HepG2 (cell line): ENCODE data around the gene GSTP1. TPM values are rescaled to one million over a fixed set of nuclear protein-coding genes. Genes with fewer than 3 reads are reported as not detected.
"Not testable (repeated sequence)": the region's sequence is repeated elsewhere in the genome, so short reads cannot be mapped to it uniquely, and the experiment has no call there.

ENCODE experiments used
- ATAC-seq: fragments of 200-7000 bp; cut with Tn5 transposase; 3 replicates; pipeline ENCODE4 v1.9.1; 2020; ENCODE audit warnings: mild to moderate bottlenecking, moderate library complexity
- BruUV-seq: library from RNA; stranded (reverse); fragments of 400-500 nt; replicated peaks from 2 replicates; lab custom pipeline; 2021; lab: Mats Ljungman, UMichigan
- CTCF ChIA-PET: fragments of 300-600 bp; formaldehyde crosslinking; extraction: SDS; loops from one replicate; lab custom pipeline; 2021; ENCODE audit warnings: low total read pairs, inconsistent platforms, low intra/inter-chr PET ratio; lab: Yijun Ruan, JAX
- POLR2A ChIA-PET: fragments of 350-600 bp; sonication (Branson Sonifier 250); formaldehyde crosslinking; loops from one replicate; lab custom pipeline; 2020; ENCODE audit warnings: antibody characterized with exemption, inconsistent platforms; lab: Yijun Ruan, JAX
- DNase-seq: peaks from one replicate; pipeline ENCODE4 v3.0.0-alpha.2; 2015; ENCODE audit warnings: low spot score
- FAIRE-seq: peaks from 3 replicates; lab custom pipeline; 2011; peaks lifted over from hg19 to GRCh38; lab: Jason Lieb, UNC
- H2AFZ ChIP-seq: one replicate; pipeline ENCODE4 v1.6.1; 2011; ENCODE audit warnings: low read length, inconsistent platforms
- H3K27ac ChIP-seq: fragments of 300-600 bp; 3 replicates; pipeline ENCODE4 v1.8.0; 2011; ENCODE audit warnings: mixed run types, mild to moderate bottlenecking, mixed read lengths, low read length, inconsistent platforms; ENCODE audit not compliant: insufficient read depth; ENCODE audit errors: extremely low read length
- H3K27me3 ChIP-seq, 2 experiments: fragments of 200-600 bp in 1 of 2; 2 replicates in 1 of 2; 3 replicates in 1 of 2; pipeline versions ENCODE4 v1.6.0 to v1.8.0; 2011; ENCODE audit warnings: low read length in 2 of 2, mild to moderate bottlenecking in 2 of 2, moderate library complexity in 2 of 2, inconsistent platforms in 1 of 2; ENCODE audit not compliant: insufficient read depth in 2 of 2, control insufficient read depth in 1 of 2
- H3K36me3 ChIP-seq, 2 experiments: fragments of 200-600 bp in 1 of 2; replicated peaks in 1 of 2; 2 replicates in 1 of 2; 3 replicates in 1 of 2; pipeline versions ENCODE4 v1.5.1 to v1.8.0; 2011; ENCODE audit warnings: low read length in 2 of 2, inconsistent platforms in 1 of 2; ENCODE audit not compliant: insufficient read depth in 2 of 2, control insufficient read depth in 1 of 2
- H3K4me1 ChIP-seq: 2 replicates; pipeline ENCODE4 v1.5.1; 2012; ENCODE audit warnings: low read length, inconsistent platforms; ENCODE audit not compliant: insufficient read depth
- H3K4me2 ChIP-seq: 2 replicates; pipeline ENCODE4 v1.6.0; 2011; ENCODE audit warnings: low read depth, low read length, inconsistent platforms
- H3K4me3 ChIP-seq, 3 experiments: fragments of 200-600 bp in 1 of 3; sonication (generic), shearing (Covaris generic) in 1 of 3; replicated peaks in 1 of 3; 2 replicates each; pipeline ENCODE4 v1.5.1; 2011 to 2016; ENCODE audit warnings: low read length in 3 of 3, inconsistent platforms in 2 of 3, low read depth in 2 of 3, mild to moderate bottlenecking in 2 of 3, control low read depth in 1 of 3, mixed read lengths in 1 of 3; ENCODE audit not compliant: insufficient read depth in 1 of 3
- H3K79me2 ChIP-seq: one replicate; pipeline ENCODE4 v1.6.1; 2011; ENCODE audit warnings: low read length, inconsistent platforms; ENCODE audit not compliant: insufficient read depth
- H3K9ac ChIP-seq: 2 replicates; pipeline ENCODE4 v1.6.0; 2011; ENCODE audit warnings: mild to moderate bottlenecking, low read depth, low read length, inconsistent platforms; ENCODE audit not compliant: insufficient read depth
- H3K9me3 ChIP-seq: 2 replicates; pipeline ENCODE4 v1.5.1; 2012; ENCODE audit warnings: mild to moderate bottlenecking, low read length
- H4K20me1 ChIP-seq: 2 replicates; pipeline ENCODE4 v1.6.0; 2011; ENCODE audit warnings: inconsistent platforms, mild to moderate bottlenecking, low read length, moderate library complexity; ENCODE audit not compliant: insufficient read depth
- U2AF1 ChIP-seq: fragments of 200-400 bp; formaldehyde crosslinking; optimal IDR thresholded peaks from 2 replicates; pipeline ENCODE3; 2017; ENCODE audit warnings: mild to moderate bottlenecking, low read depth, low read length
- WGBS: methylation state at CpG from one replicate; pipeline ENCODE4 v1.1.6; 2017; ENCODE audit warnings: low lambda C conversion rate; 5-methylcytosine and 5-hydroxymethylcytosine counted together
- in situ Hi-C: cut with HindIII; loops from 2 replicates; pipeline ENCODE4 v1.10.0; 2017; ENCODE audit warnings: low pct_unique_long_range_greater_than_20kb; ENCODE audit not compliant: extremely low pct_ligation_motif_present
- intact Hi-C: fragments of 100-400 bp; cut with micrococcal nuclease; formaldehyde crosslinking; loops from one replicate; pipeline ENCODE4 v1.10.0; 2022; ENCODE audit not compliant: unreplicated experiment
- polyA plus RNA-seq, 8 experiments: library from polyadenylated mRNA; depleted of rRNA in 3 of 8; stranded (reverse) in 7 of 8; unstranded in 1 of 8; fragments of >200 nt; fragmentation: Illumina TruSeq in 4 of 8; extraction: Trizol in 4 of 8; gene quantifications; 2 replicates each; pipeline versions ENCODE4 v1.2.1 to v1.2.3, GENCODE V29; 2011 to 2016; ENCODE audit warnings: low read depth in 4 of 8, missing spikeins in 1 of 8, mixed read lengths in 1 of 8; ENCODE audit not compliant: insufficient read depth in 1 of 8
- total RNA-seq, 5 experiments: library from RNA; depleted of rRNA; stranded (reverse); fragments of >200 nt; fragmentation: Illumina TruSeq; extraction: Trizol; gene quantifications; 2 replicates each; pipeline ENCODE4 v1.2.3, GENCODE V29; 2016; ENCODE audit warnings: low read depth in 1 of 5

GSTP1 gene
- total and polyA plus RNA-seq, 2 of the 13 experiments (the other 11 are each of a cell fraction or from before 2014, with no cell fraction given): not detected

- no TSS peak for BruUV-seq
- WGBS: 43% methylated on average over 1 of the region's 1 CpG
- CTCF ChIA-PET: no interaction called here
- Histone ChIP-seq H3K9ac (no peak overlapping the region), H2AFZ (no peak overlapping the region), H3K4me2 (no peak overlapping the region), H4K20me1 (no peaks in the 10 kb centered on the region), H3K4me3 (no peak overlapping the region), H3K79me2 (no peaks in the 10 kb centered on the region), H3K27ac (no peak overlapping the region), H3K27me3 (peaks cover 0 to 5% of the 10 kb centered on the region in 2 experiments; a peak in 1 of 5 replicates), H3K9me3 (no peaks in the 10 kb centered on the region), H3K4me1 (peaks cover 4% of the 10 kb centered on the region), H3K36me3 (no peaks in the 10 kb centered on the region)
- no peak for TF ChIP-seq U2AF1
- no peak for ATAC-seq
- DNase-seq: no peak
- no peak for FAIRE-seq
- POLR2A ChIA-PET: no interaction called here
- in situ Hi-C loops (no loop called here), intact Hi-C loops (no loop called here)
Observed at GRCh38 chr11:67588136-67588503, 4.5 kb downstream of the GSTP1 start.

GRCh38 chr11:67588899-67589415 lies 5.3 kb downstream of the GSTP1 start:
- 26% methylated on average over 11 of the region's 11 CpGs for WGBS

More at GRCh38 chr11:67588899-67589415, 5.3 kb downstream of the GSTP1 start:
- POLR2A ChIA-PET, H3K79me2 ChIP-seq, H3K4me3 ChIP-seq, H3K27me3 ChIP-seq, CTCF ChIA-PET, H4K20me1 ChIP-seq, H3K27ac ChIP-seq, ATAC-seq, in situ Hi-C loops, H3K9ac ChIP-seq, H3K4me2 ChIP-seq, H3K36me3 ChIP-seq, DNase-seq, H3K9me3 ChIP-seq, BruUV-seq, H2AFZ ChIP-seq, FAIRE-seq, intact Hi-C loops: not testable (repeated sequence)
- peaks cover 12% of the 10 kb centered on the region for H3K4me1 ChIP-seq
